ENCODE results near the gene MCF2L2.
"Not testable (repeated sequence)": the region's sequence is repeated elsewhere in the genome, so short reads cannot be mapped to it uniquely, and the experiment has no call there.

The MCF2L2 gene

DNA sequence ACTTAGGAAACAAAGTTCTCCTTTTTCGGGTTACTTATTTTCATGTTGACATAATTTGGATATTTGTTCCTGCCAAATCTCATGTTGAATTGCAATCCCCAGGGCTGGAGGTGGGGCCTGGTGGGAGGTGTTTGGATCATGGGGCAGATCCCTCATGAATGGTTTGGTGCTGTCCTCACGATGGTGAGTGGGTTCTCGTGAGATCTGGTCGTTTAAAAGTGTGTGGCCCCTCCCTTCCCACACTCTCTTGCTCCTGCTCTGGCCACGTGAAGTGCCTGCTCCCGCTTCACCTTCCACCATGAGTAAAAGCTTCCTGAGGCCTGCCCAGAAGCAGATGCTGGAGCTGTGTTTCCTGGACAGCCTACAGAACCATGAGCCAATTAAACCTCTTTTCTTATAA lies 43.7 kb upstream of the MCF2L2 start:
- Histone ChIP-seq H3K27me3 (replicated peaks in 2 of 5; ENCODE audit: control insufficient read depth in 4 of 5, insufficient read depth in 5 of 5, low read length in 4 of 5) (no peaks in the 10 kb centered on the region), H3K4me3 (ENCODE audit: control insufficient read depth in 1 of 7, extremely low read depth in 1 of 7, insufficient read depth in 4 of 7, low read depth in 2 of 7, low read length in 6 of 7) (no peak overlapping the region), H3K36me3 (ENCODE audit: control insufficient read depth in 4 of 4, insufficient read depth in 4 of 4, low read length in 3 of 4) (no peaks in the 10 kb centered on the region), H3K4me1 (ENCODE audit: control extremely low read depth in 1 of 4, control insufficient read depth in 4 of 4, insufficient read depth in 4 of 4, low read length in 3 of 4) (peaks cover 0 to 14% (median 12%) of the 10 kb centered on the region in 4 experiments), H3K9me3 (ENCODE audit: control extremely low read depth in 1 of 5, control insufficient read depth in 4 of 5, insufficient read depth in 2 of 5, low read depth in 1 of 5, low read length in 4 of 5) (no peaks in the 10 kb centered on the region), H3K27ac (ENCODE audit: insufficient read depth in 1 of 2, low read depth in 1 of 2, low read length in 2 of 2, poor library complexity in 1 of 2, severe bottlenecking in 2 of 2) (no peak overlapping the region)
- no peak for DNase-seq
- POLR2A ChIA-PET: no interaction called here
- CTCF ChIA-PET: interaction anchor here (0.7 to 1.2 kb wide), 4 partner anchors 11 to 119 kb away, joined by 3 to 5 read pairs (median 3); no protein-coding TSS in a partner anchor
- 85% methylated on average over 5 of the region's 6 CpGs for WGBS (ENCODE audit: insufficient coverage)

DNA sequence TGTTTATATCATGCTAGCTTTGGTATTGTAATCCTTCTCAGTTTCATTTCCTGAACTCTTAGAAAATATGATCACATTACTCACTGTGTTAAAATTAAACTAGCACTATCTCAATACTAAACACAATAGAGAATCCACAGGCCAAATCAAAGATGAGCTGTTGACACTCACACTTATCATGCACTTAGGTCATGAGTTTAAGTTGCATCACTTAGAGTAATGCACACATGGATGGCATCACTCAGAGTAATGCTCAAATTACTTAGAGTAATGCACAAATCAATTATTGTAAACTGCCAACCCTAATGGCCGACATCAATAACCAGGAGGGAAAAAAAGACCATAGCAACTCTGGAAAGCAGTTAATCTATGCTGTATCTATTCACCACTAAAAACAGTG lies 40.0 kb upstream of the MCF2L2 start:
- WGBS (ENCODE audit: insufficient coverage): no CpG with 5 or more reads among the region's 1 CpG
- DNase-seq: no peak
- ChIA-PET CTCF (interaction anchor here (0.7 to 3.3 kb wide), 7 partner anchors 11 to 299 kb away, joined by 3 to 16 read pairs (median 4); no protein-coding TSS in a partner anchor), POLR2A (no interaction called here)
- no peaks in the 10 kb centered on the region for H3K27me3 ChIP-seq (replicated peaks in 2 of 5; ENCODE audit: control insufficient read depth in 4 of 5, insufficient read depth in 5 of 5, low read length in 4 of 5)
- no peaks in the 10 kb centered on the region for H3K9me3 ChIP-seq (ENCODE audit: control extremely low read depth in 1 of 5, control insufficient read depth in 4 of 5, insufficient read depth in 2 of 5, low read depth in 1 of 5, low read length in 4 of 5)
- H3K27ac ChIP-seq (ENCODE audit: insufficient read depth in 1 of 2, low read depth in 1 of 2, low read length in 2 of 2, poor library complexity in 1 of 2, severe bottlenecking in 2 of 2): no peak overlapping the region
- no peak overlapping the region for H3K4me3 ChIP-seq (ENCODE audit: control insufficient read depth in 1 of 7, extremely low read depth in 1 of 7, insufficient read depth in 4 of 7, low read depth in 2 of 7, low read length in 6 of 7)
- no peaks in the 10 kb centered on the region for H3K36me3 ChIP-seq (ENCODE audit: control insufficient read depth in 4 of 4, insufficient read depth in 4 of 4, low read length in 3 of 4)
- H3K4me1 ChIP-seq (ENCODE audit: control extremely low read depth in 1 of 4, control insufficient read depth in 4 of 4, insufficient read depth in 4 of 4, low read length in 3 of 4): peaks cover 0 to 4% (median 1%) of the 10 kb centered on the region in 4 experiments

DNA sequence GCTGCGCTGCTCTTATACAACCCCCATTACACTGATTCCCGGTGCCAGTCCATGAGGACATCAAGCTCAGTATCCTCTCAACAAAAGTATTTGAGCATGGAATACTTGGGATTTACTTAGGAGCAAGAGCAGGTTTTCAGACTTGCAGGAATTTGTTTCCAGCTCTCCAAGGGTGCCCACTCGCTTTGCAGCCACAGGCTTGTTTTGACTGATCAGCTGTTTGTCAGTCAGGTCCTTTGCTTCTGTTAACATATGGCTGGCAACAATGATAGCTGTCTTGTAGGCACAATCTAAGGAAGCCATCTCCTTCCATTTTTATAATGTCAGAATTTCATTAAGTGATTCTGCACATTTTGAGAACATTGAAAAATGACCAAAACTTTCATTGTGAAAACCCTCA lies 38.2 kb upstream of the MCF2L2 start:
- no peak overlapping the region for H3K27ac ChIP-seq (ENCODE audit: insufficient read depth in 1 of 2, low read depth in 1 of 2, low read length in 2 of 2, poor library complexity in 1 of 2, severe bottlenecking in 2 of 2)
- no peaks in the 10 kb centered on the region for H3K9me3 ChIP-seq (ENCODE audit: control extremely low read depth in 1 of 5, control insufficient read depth in 4 of 5, insufficient read depth in 2 of 5, low read depth in 1 of 5, low read length in 4 of 5)
- peaks cover 0 to 4% (median 1%) of the 10 kb centered on the region in 4 experiments for H3K4me1 ChIP-seq (ENCODE audit: control extremely low read depth in 1 of 4, control insufficient read depth in 4 of 4, insufficient read depth in 4 of 4, low read length in 3 of 4)
- ChIA-PET POLR2A (no interaction called here), CTCF (interaction anchor here (0.6 to 1.1 kb wide), 3 partner anchors 9 to 301 kb away, joined by 3 read pairs; no protein-coding TSS in a partner anchor)
- DNase-seq: no peak
- 96% methylated on average over 2 of the region's 3 CpGs for WGBS (ENCODE audit: insufficient coverage)
- no peaks in the 10 kb centered on the region for H3K27me3 ChIP-seq (replicated peaks in 2 of 5; ENCODE audit: control insufficient read depth in 4 of 5, insufficient read depth in 5 of 5, low read length in 4 of 5)
- H3K4me3 ChIP-seq (ENCODE audit: control insufficient read depth in 1 of 7, extremely low read depth in 1 of 7, insufficient read depth in 4 of 7, low read depth in 2 of 7, low read length in 6 of 7): no peak overlapping the region
- no peaks in the 10 kb centered on the region for H3K36me3 ChIP-seq (ENCODE audit: control insufficient read depth in 4 of 4, insufficient read depth in 4 of 4, low read length in 3 of 4)

DNA sequence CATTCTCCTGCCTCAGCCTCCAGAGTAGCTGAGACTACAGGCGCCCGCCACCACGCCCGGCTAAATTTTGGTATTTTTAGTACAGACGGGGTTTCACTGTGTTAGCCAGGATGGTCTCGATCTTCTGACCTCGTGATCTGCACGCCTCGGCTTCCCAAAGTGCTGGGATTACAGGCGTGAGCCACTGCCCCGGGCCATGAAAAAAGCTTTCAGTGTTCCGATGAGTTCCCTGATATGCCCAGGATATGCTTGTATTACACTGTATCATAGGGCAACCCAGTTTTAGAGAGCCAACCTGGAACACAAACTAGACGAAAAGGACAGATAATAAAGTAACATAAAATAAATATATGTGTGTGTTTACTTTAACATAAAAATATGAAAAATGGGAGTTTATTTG lies 37.3 kb upstream of the MCF2L2 start:
- H3K4me1 ChIP-seq (ENCODE audit: control extremely low read depth in 1 of 4, control insufficient read depth in 4 of 4, insufficient read depth in 4 of 4, low read length in 3 of 4); H3K36me3 ChIP-seq (ENCODE audit: control insufficient read depth in 4 of 4, insufficient read depth in 4 of 4, low read length in 3 of 4); H3K4me3 ChIP-seq (ENCODE audit: control insufficient read depth in 1 of 7, extremely low read depth in 1 of 7, insufficient read depth in 4 of 7, low read depth in 2 of 7, low read length in 6 of 7); POLR2A ChIA-PET; H3K27ac ChIP-seq (ENCODE audit: insufficient read depth in 1 of 2, low read depth in 1 of 2, low read length in 2 of 2, poor library complexity in 1 of 2, severe bottlenecking in 2 of 2); CTCF ChIA-PET; H3K9me3 ChIP-seq (ENCODE audit: control extremely low read depth in 1 of 5, control insufficient read depth in 4 of 5, insufficient read depth in 2 of 5, low read depth in 1 of 5, low read length in 4 of 5); H3K27me3 ChIP-seq (replicated peaks in 2 of 5; ENCODE audit: control insufficient read depth in 4 of 5, insufficient read depth in 5 of 5, low read length in 4 of 5); DNase-seq: not testable (repeated sequence)
- 89% methylated on average over 7 of the region's 13 CpGs for WGBS (ENCODE audit: insufficient coverage)

DNA sequence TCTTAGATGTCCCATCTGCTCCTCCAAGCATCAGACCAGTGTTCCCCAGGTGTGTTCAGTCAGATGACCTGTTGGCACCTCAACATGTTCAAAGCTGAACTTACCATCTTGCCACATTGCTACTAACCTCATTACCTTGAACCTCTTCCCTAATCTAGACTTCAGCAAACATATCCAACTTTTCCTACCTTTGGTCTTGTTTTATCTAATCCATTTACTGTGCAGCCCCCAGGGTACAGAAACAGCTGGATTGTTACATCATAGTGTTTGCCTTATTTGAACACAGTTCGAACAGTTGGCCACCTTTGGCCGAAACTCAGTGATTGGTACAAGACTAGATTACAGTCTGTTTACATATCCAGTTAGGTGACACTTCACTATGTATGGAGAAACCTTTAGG lies 36.1 kb upstream of the MCF2L2 start:
- Histone ChIP-seq H3K36me3 (ENCODE audit: control insufficient read depth in 4 of 4, insufficient read depth in 4 of 4, low read length in 3 of 4) (no peaks in the 10 kb centered on the region), H3K27me3 (replicated peaks in 2 of 5; ENCODE audit: control insufficient read depth in 4 of 5, insufficient read depth in 5 of 5, low read length in 4 of 5) (no peaks in the 10 kb centered on the region), H3K4me1 (ENCODE audit: control extremely low read depth in 1 of 4, control insufficient read depth in 4 of 4, insufficient read depth in 4 of 4, low read length in 3 of 4) (peaks cover 0 to 3% (median 1%) of the 10 kb centered on the region in 4 experiments), H3K4me3 (ENCODE audit: control insufficient read depth in 1 of 7, extremely low read depth in 1 of 7, insufficient read depth in 4 of 7, low read depth in 2 of 7, low read length in 6 of 7) (no peak overlapping the region), H3K27ac (ENCODE audit: insufficient read depth in 1 of 2, low read depth in 1 of 2, low read length in 2 of 2, poor library complexity in 1 of 2, severe bottlenecking in 2 of 2) (no peak overlapping the region), H3K9me3 (ENCODE audit: control extremely low read depth in 1 of 5, control insufficient read depth in 4 of 5, insufficient read depth in 2 of 5, low read depth in 1 of 5, low read length in 4 of 5) (peaks cover 0 to 7% (median 2%) of the 10 kb centered on the region in 5 experiments)
- WGBS (ENCODE audit: insufficient coverage): 94% methylated on average over 2 of the region's 2 CpGs
- ChIA-PET POLR2A (interaction anchor here (0.6 to 0.7 kb wide), 2 partner anchors 157 to 171 kb away, joined by 3 to 4 read pairs; partner anchors contain the start of gene KLHL24), CTCF (interaction anchor here (1.5 to 1.6 kb wide), 2 partner anchors 24 to 288 kb away, joined by 4 read pairs; no protein-coding TSS in a partner anchor)
- no peak for DNase-seq

DNA sequence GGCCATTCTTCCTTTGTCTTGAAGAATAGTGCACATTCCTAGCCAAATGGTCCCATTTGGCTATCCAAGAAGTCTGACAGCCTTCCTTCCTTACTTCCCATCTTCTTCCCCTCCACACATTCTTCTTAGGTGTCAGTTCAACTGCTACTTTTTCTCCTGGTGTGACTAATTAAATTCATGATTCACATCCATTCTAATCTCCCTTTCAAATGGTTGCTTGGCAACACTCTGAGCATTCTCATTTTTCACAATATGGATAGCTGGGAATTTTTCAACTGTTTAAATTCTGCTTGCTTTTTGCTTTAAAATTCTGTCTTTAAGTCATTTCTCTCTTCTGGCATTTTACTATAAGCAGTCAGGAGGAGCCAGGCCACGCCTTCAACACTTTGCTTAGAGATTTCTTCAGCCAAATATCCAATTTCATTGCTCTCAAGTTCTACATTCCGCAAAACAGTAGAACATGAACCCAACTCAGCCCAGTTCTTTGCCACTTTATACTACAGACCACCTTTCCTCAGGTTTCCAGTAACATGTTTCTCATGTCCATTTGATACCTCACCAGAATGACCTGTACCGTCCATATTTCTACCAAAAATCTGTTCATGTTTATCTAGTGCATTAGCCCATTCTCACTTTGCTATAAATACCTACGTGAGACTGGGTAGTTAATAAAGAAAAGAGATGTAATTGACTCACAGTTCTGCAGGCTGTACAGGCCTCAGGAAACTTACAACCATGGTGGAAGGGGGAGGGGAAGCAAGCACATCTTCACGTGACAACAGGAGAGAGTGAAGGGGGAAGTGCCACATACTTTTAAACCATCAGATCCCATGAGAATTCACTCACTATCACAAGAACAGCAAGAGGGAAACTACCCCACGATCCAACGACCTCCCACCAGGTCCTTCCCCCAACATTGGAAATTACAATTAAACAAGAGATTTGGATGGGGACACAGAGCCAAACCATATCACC lies 31.9 kb upstream of the MCF2L2 start:
- Histone ChIP-seq H3K4me3 (ENCODE audit: control insufficient read depth in 1 of 7, extremely low read depth in 1 of 7, insufficient read depth in 4 of 7, low read depth in 2 of 7, low read length in 6 of 7) (no peak overlapping the region), H3K9me3 (ENCODE audit: control extremely low read depth in 1 of 5, control insufficient read depth in 4 of 5, insufficient read depth in 2 of 5, low read depth in 1 of 5, low read length in 4 of 5) (peaks cover 0 to 7% (median 2%) of the 10 kb centered on the region in 5 experiments), H3K4me1 (ENCODE audit: control extremely low read depth in 1 of 4, control insufficient read depth in 4 of 4, insufficient read depth in 4 of 4, low read length in 3 of 4) (no peaks in the 10 kb centered on the region), H3K36me3 (ENCODE audit: control insufficient read depth in 4 of 4, insufficient read depth in 4 of 4, low read length in 3 of 4) (peaks cover 0 to 5% (median 3%) of the 10 kb centered on the region in 4 experiments), H3K27ac (ENCODE audit: insufficient read depth in 1 of 2, low read depth in 1 of 2, low read length in 2 of 2, poor library complexity in 1 of 2, severe bottlenecking in 2 of 2) (no peak overlapping the region), H3K27me3 (replicated peaks in 2 of 5; ENCODE audit: control insufficient read depth in 4 of 5, insufficient read depth in 5 of 5, low read length in 4 of 5) (no peaks in the 10 kb centered on the region)
- ChIA-PET CTCF (no interaction called here), POLR2A (no interaction called here)
- 100% methylated on average over 2 of the region's 7 CpGs for WGBS (ENCODE audit: insufficient coverage)
- no peak for DNase-seq

DNA sequence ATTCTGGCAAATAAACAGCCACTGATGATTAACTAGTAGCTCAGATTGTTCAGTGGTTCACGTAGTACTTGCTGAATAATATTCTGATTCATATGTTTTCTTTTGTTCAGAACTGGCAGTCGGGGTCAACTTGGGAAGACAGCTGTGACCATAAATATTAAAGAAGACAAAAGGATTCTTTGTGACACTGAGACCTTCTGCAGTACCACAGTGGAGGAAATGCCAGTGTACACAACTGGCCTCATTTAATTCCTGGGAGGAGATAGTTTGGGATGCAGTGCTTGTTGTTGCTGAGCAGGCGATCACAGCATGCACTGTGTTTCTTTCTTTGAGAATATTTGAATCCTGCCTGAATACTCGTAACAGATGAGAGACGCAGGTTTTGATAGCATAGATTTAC lies 26.7 kb upstream of the MCF2L2 start:
- CTCF ChIA-PET: no interaction called here
- no peak overlapping the region for H3K27ac ChIP-seq (ENCODE audit: insufficient read depth in 1 of 2, low read depth in 1 of 2, low read length in 2 of 2, poor library complexity in 1 of 2, severe bottlenecking in 2 of 2)

More for the DNA sequence above, 26.7 kb upstream of the MCF2L2 start:
- POLR2A ChIA-PET: no interaction called here
- H3K27me3 ChIP-seq (replicated peaks in 2 of 5; ENCODE audit: control insufficient read depth in 4 of 5, insufficient read depth in 5 of 5, low read length in 4 of 5): no peaks in the 10 kb centered on the region
- H3K4me3 ChIP-seq (ENCODE audit: control insufficient read depth in 1 of 7, extremely low read depth in 1 of 7, insufficient read depth in 4 of 7, low read depth in 2 of 7, low read length in 6 of 7): no peak overlapping the region
- peaks cover 0 to 3% (median 1%) of the 10 kb centered on the region in 5 experiments for H3K9me3 ChIP-seq (ENCODE audit: control extremely low read depth in 1 of 5, control insufficient read depth in 4 of 5, insufficient read depth in 2 of 5, low read depth in 1 of 5, low read length in 4 of 5)
- peaks cover 9 to 23% (median 16%) of the 10 kb centered on the region in 4 experiments for H3K36me3 ChIP-seq (ENCODE audit: control insufficient read depth in 4 of 4, insufficient read depth in 4 of 4, low read length in 3 of 4)
- H3K4me1 ChIP-seq (ENCODE audit: control extremely low read depth in 1 of 4, control insufficient read depth in 4 of 4, insufficient read depth in 4 of 4, low read length in 3 of 4): peaks cover 0 to under 1% (median 0%) of the 10 kb centered on the region in 4 experiments
- no peak for DNase-seq
- WGBS (ENCODE audit: insufficient coverage): 100% methylated on average over 4 of the region's 5 CpGs
